HCT116 (cell line): Measurements from ENCODE around the gene PIAS4. TPM values are rescaled to one million over a fixed set of nuclear protein-coding genes. Genes with fewer than 3 reads are reported as not detected.

Source experiments
- ATAC-seq: fragments of 200-7000 bp; cut with Tn5 transposase; 2 replicates; pipeline ENCODE4 v1.9.1; 2020; ENCODE audit warnings: mild to moderate bottlenecking, moderate library complexity
- BruUV-seq: library from RNA; stranded (reverse); fragments of 400-500 nt; replicated peaks from 2 replicates; lab custom pipeline; 2021; lab: Mats Ljungman, UMichigan
- CTCF ChIA-PET: fragments of 300-600 bp; sonication (Branson Sonifier 250); formaldehyde crosslinking; loops from one replicate; lab custom pipeline; 2021; ENCODE audit warnings: antibody characterized with exemption; lab: Charles Lee
- POLR2A ChIA-PET: fragments of 300-600, 350-600 bp; sonication (Branson Sonifier 250); formaldehyde crosslinking; loops from one replicate; lab custom pipeline; 2021; ENCODE audit warnings: antibody characterized with exemption; lab: Charles Lee
- RAD21 ChIA-PET, 2 experiments: fragments of 300-600 bp; sonication (Branson Sonifier 250); formaldehyde crosslinking; loops; one replicate each; lab custom pipeline; 2023; ENCODE audit warnings: low total read pairs in 2 of 2; ENCODE audit not compliant: uncharacterized antibody in 2 of 2, unreplicated experiment in 2 of 2, low non-redundant PET in 1 of 2; lab: Charles Lee
- DNase-seq: peaks from one replicate; pipeline ENCODE4 v3.0.0-alpha.2; 2010; ENCODE audit warnings: low read depth, low spot score
- H2AFZ ChIP-seq: fragments of 200-600 bp; shearing (Covaris generic), sonication (generic); 2 replicates; pipeline ENCODE4 v1.6.1; 2017; ENCODE audit warnings: low read depth, mixed run types, mixed read lengths, antibody characterized with exemption, low read length; ENCODE audit not compliant: poor library complexity, severe bottlenecking
- H3K27ac ChIP-seq: 2 replicates; pipeline ENCODE4 v1.5.1; 2012; ENCODE audit warnings: low read depth, low read length
- H3K27me3 ChIP-seq: fragments of 200-600 bp; sonication (generic); 2 replicates; pipeline ENCODE4 v1.6.1; 2016; ENCODE audit warnings: mixed run types, low read length, mixed read lengths; ENCODE audit not compliant: insufficient read depth
- H3K36me3 ChIP-seq, 2 experiments: fragments of 200-500 bp in 1 of 2; fragments of 200-600 bp in 1 of 2; sonication (Bioruptor generic) in 1 of 2; sonication (generic) in 1 of 2; 2 replicates each; pipeline versions ENCODE4 v1.5.1 to v1.6.1; 2014 to 2016; ENCODE audit warnings: low read length in 2 of 2, inconsistent platforms in 1 of 2, mixed read lengths in 1 of 2, mixed run types in 1 of 2; ENCODE audit not compliant: insufficient read depth in 2 of 2, control insufficient read depth in 1 of 2
- H3K4me1 ChIP-seq, 2 experiments: fragments of 200-600 bp in 1 of 2; sonication (generic) in 1 of 2; 2 replicates each; pipeline versions ENCODE4 v1.5.1 to v1.6.1; 2012 to 2017; ENCODE audit warnings: low read length in 2 of 2, inconsistent platforms in 1 of 2, mild to moderate bottlenecking in 1 of 2, mixed read lengths in 1 of 2, mixed run types in 1 of 2, moderate library complexity in 1 of 2; ENCODE audit not compliant: insufficient read depth in 2 of 2, control insufficient read depth in 1 of 2
- H3K4me2 ChIP-seq: fragments of 200-600 bp; sonication (generic); 2 replicates; pipeline ENCODE4 v1.6.1; 2017; ENCODE audit warnings: mixed run types, low read length, mixed read lengths
- H3K4me3 ChIP-seq, 2 experiments: fragments of 200-600 bp in 1 of 2; sonication (generic) in 1 of 2; replicated peaks in 1 of 2; 2 replicates each; pipeline ENCODE4 v1.5.1; 2011 to 2016; ENCODE audit warnings: low read length in 2 of 2, control low read depth in 1 of 2, low read depth in 1 of 2, mild to moderate bottlenecking in 1 of 2, mixed read lengths in 1 of 2, mixed run types in 1 of 2
- H3K79me2 ChIP-seq: fragments of 200-600 bp; sonication (generic); 2 replicates; pipeline ENCODE4 v1.6.1; 2017; ENCODE audit warnings: mild to moderate bottlenecking, mixed run types, low read length, moderate library complexity, mixed read lengths; ENCODE audit not compliant: insufficient read depth
- H3K9ac ChIP-seq: fragments of 200-600 bp; sonication (generic); 2 replicates; pipeline ENCODE4 v1.6.1; 2016; ENCODE audit warnings: low read length, mixed read lengths
- H3K9me2 ChIP-seq: fragments of 200-600 bp; sonication (generic), shearing (Covaris generic); 2 replicates; pipeline ENCODE4 v1.6.1; 2017; ENCODE audit warnings: mixed run types, mild to moderate bottlenecking, moderate library complexity; ENCODE audit not compliant: insufficient read depth
- H3K9me3 ChIP-seq, 2 experiments: fragments of 200-500 bp in 1 of 2; fragments of 200-600 bp in 1 of 2; sonication (Bioruptor generic) in 1 of 2; sonication (generic) in 1 of 2; 2 replicates each; pipeline ENCODE4 v1.6.1; 2014 to 2017; ENCODE audit warnings: low read length in 2 of 2, mixed read lengths in 2 of 2, inconsistent platforms in 1 of 2, low read depth in 1 of 2, mild to moderate bottlenecking in 1 of 2, mixed run types in 1 of 2, moderate library complexity in 1 of 2; ENCODE audit not compliant: control insufficient read depth in 1 of 2, insufficient read depth in 1 of 2
- H4K20me1 ChIP-seq: fragments of 200-600 bp; sonication (generic), shearing (Covaris generic); 2 replicates; pipeline ENCODE4 v1.6.1; 2017; ENCODE audit warnings: mixed run types, mild to moderate bottlenecking, moderate library complexity; ENCODE audit not compliant: insufficient read depth
- CEBPB ChIP-seq: IDR thresholded peaks from 2 replicates; pipeline ENCODE4 v1.6.1; 2012; ENCODE audit warnings: low read depth
- POLR2A ChIP-seq: IDR thresholded peaks from 2 replicates; pipeline ENCODE4 v1.7.0; 2011; ENCODE audit warnings: borderline replicate concordance; ENCODE audit not compliant: insufficient read depth, insufficient read length; ENCODE audit errors: extremely low read depth
- POLR2AphosphoS5 ChIP-seq: IDR thresholded peaks from 2 replicates; pipeline ENCODE4 v1.6.1; 2011; ENCODE audit warnings: mild to moderate bottlenecking, low read depth, low read length, moderate library complexity
- SIN3A ChIP-seq: IDR thresholded peaks from 2 replicates; pipeline ENCODE4 v1.6.1; 2012; ENCODE audit warnings: low read depth
- YY1 ChIP-seq: IDR thresholded peaks from 2 replicates; pipeline ENCODE4 v1.6.1; 2011; ENCODE audit warnings: low read length, low read depth, moderate library complexity, mild to moderate bottlenecking; ENCODE audit not compliant: insufficient replicate concordance; ENCODE audit errors: extremely low read depth
- intact Hi-C: fragments of 100-400 bp; cut with micrococcal nuclease; formaldehyde crosslinking; loops from 2 replicates; pipeline ENCODE4 v1.10.0; 2022
- total RNA-seq: library from RNA; stranded (reverse); gene quantifications from one replicate; pipeline ENCODE4 v1.2.1, GENCODE V29; 2021; ENCODE audit not compliant: unreplicated experiment

The PIAS4 gene
- total RNA-seq, 1 experiment from 2014 or later = 28.4 TPM

DNA sequence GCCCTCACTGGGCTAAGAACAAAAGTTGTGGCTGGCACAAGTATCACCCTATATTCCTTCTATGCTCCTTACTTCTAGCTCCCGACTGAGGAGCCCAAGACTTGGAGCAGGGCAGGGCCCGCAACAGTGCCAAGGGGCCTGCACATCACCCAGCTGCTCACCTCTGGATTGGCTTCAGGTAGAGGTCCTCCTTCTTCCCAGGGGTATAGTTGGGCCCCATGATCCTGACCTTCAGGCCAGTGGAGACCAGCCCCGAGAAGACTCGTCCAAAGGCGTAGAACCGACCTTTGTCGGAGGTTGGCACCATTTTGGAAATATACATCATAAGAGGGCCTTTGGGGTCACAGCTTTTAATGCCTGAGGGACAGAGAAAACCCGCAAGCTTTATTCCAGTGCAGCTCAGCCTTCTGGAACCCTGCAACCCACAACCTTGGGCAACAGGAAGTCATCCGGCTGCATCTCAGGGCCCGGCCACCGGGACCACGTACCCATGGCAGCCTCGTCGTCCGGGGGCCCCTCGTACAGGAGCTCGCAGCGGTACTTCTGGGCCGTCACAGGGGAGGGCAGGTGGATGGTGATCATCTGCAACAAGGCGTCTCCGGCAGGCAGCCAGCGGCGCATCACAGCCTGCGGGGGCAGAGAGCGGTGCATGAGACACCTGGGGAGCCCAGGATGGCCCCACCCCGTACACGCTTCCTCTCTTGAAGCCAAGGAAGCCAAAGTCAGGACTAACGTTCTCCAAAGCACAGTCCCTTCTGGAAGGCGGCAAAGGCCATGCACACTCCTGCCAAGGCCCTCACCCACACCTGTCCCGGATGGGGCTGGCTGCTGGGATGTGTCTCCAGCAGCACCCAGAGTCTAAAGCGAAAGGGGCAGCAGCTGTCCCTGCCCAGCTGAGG, 26.9 kb upstream of the PIAS4 start:
- Histone ChIP-seq H3K4me1 (peaks cover 6 to 31% of the 10 kb centered on the region in 2 experiments), H2AFZ (no peak overlapping the region), H3K4me2 (no peak overlapping the region), H3K27me3 (no peaks in the 10 kb centered on the region), H3K9me3 (no peaks in the 10 kb centered on the region), H4K20me1 (peaks cover 85% of the 10 kb centered on the region; the same call in 1 of the 2 replicates), H3K4me3 (no peak overlapping the region), H3K36me3 (peaks cover 75 to 90% of the 10 kb centered on the region in 2 experiments), H3K9ac (no peak overlapping the region), H3K79me2 (peaks cover 95% of the 10 kb centered on the region), H3K9me2 (no peaks in the 10 kb centered on the region), H3K27ac (peak overlapping the region; percentile 8; the same call in 1 of the 2 replicates)
- no peak for ATAC-seq
- ChIA-PET POLR2A (interaction anchor here (1.0 to 2.5 kb wide), 3 partner anchors 9 to 226 kb away, joined by 3 to 11 read pairs (median 5); partner anchors contain the start of gene DAPK3), RAD21 (no interaction called here), CTCF (no interaction called here)
- intact Hi-C loops = no loop called here
- TSS peak; percentile 0 for BruUV-seq
- DNase-seq = no peak
- TF ChIP-seq POLR2A = no peak
- peak; percentile 8; the same call in 1 of the 2 replicates for TF ChIP-seq POLR2AphosphoS5
- TF ChIP-seq SIN3A = 0 out of 2 replicates have a peak, but pooled peaks have one; percentile 12

DNA sequence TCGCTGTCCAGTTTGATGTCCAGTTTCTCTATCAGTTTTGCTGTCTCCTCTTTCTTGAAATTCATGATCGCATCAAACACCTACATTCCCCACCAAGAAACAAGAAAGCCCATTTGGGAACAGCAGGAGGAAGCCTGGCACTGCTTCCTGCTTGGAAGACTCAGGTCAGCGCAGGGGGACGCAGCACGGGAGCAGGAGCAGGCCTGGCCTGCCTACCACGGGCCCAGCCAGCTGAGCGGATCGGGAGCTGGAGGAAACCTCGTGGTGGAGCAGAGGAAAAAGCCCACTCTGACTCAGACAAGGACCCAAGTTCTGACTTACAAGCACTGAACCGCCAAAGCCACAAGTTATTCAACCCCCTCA, 26.2 kb upstream of the PIAS4 start:
- H3K36me3 ChIP-seq = peaks cover 69 to 83% of the 10 kb centered on the region in 2 experiments
- no peak overlapping the region for H3K9ac ChIP-seq
- intact Hi-C loops = no loop called here
- CTCF ChIA-PET = no interaction called here
- peaks cover 11 to 39% of the 10 kb centered on the region in 2 experiments for H3K4me1 ChIP-seq
- no peaks in the 10 kb centered on the region for H3K9me2 ChIP-seq
- no peak overlapping the region for H3K4me3 ChIP-seq
- peaks cover 80% of the 10 kb centered on the region; the same call in 1 of the 2 replicates for H4K20me1 ChIP-seq
- POLR2A ChIA-PET = interaction anchor here (1.5 to 2.5 kb wide), 3 partner anchors 9 to 12 kb away, joined by 6 to 11 read pairs (median 7); partner anchors contain the start of gene DAPK3
- H3K27ac ChIP-seq = peak overlapping the region; percentile 44; the same call in 1 of the 2 replicates
- ATAC-seq = no peak
- no peak for DNase-seq
- no peak overlapping the region for H3K4me2 ChIP-seq
- no peaks in the 10 kb centered on the region for H3K27me3 ChIP-seq
- peaks cover 88% of the 10 kb centered on the region for H3K79me2 ChIP-seq
- no TSS peak for BruUV-seq
- H3K9me3 ChIP-seq = no peaks in the 10 kb centered on the region
- H2AFZ ChIP-seq = no peak overlapping the region
- TF ChIP-seq YY1 (no peak), CEBPB (no peak), POLR2AphosphoS5 (no peak)
- RAD21 ChIA-PET = no interaction called here
